IMR-90 (cell line): Measurements from ENCODE around the gene CORO7. TPM values are rescaled to one million over a fixed set of nuclear protein-coding genes. Genes with fewer than 3 reads are reported as not detected.
A peak's percentile ranks its signal among the peaks of the same experiment; 100 is the strongest.

ENCODE experiments used
- ATAC-seq: fragments of 200-7000 bp; cut with Tn5 transposase; 2 replicates; pipeline ENCODE4 v1.9.1; 2020; ENCODE audit warnings: low read depth, mild to moderate bottlenecking, moderate library complexity
- BruUV-seq: library from RNA; stranded (reverse); fragments of 400-500 nt; replicated peaks from 2 replicates; lab custom pipeline; 2021; lab: Mats Ljungman, UMichigan
- CTCF ChIA-PET: fragments of 300-600 bp; formaldehyde crosslinking; extraction: SDS; loops from one replicate; lab custom pipeline; 2021; ENCODE audit warnings: antibody characterized with exemption; lab: Yijun Ruan, JAX
- POLR2A ChIA-PET: fragments of 300-600 bp; sonication (Branson Sonifier 250); formaldehyde crosslinking; loops from one replicate; lab custom pipeline; 2022; ENCODE audit warnings: antibody characterized with exemption; ENCODE audit not compliant: unreplicated experiment; lab: Charles Lee
- DNase-seq: peaks from one replicate; pipeline ENCODE4 v3.0.0; 2013
- H2AFZ ChIP-seq: replicated peaks from 2 replicates; pipeline ENCODE3; 2013; ENCODE audit warnings: low read length, mild to moderate bottlenecking; ENCODE audit not compliant: poor library complexity
- H2AK5ac ChIP-seq: 2 replicates; pipeline ENCODE4 v1.6.1; 2013; ENCODE audit warnings: low read depth, low read length, inconsistent platforms
- H2AK9ac ChIP-seq: replicated peaks from 2 replicates; pipeline ENCODE3; 2013; ENCODE audit warnings: mild to moderate bottlenecking, low read depth, low read length, moderate library complexity; ENCODE audit not compliant: poor library complexity
- H2BK120ac ChIP-seq: 2 replicates; pipeline ENCODE4 v1.6.1; 2013; ENCODE audit warnings: low read depth, low read length, inconsistent platforms
- H2BK15ac ChIP-seq: 3 replicates; pipeline ENCODE4 v1.6.1; 2013; ENCODE audit warnings: low read depth, low read length, inconsistent platforms
- H2BK20ac ChIP-seq: 2 replicates; pipeline ENCODE4 v1.6.1; 2013; ENCODE audit warnings: low read depth, mild to moderate bottlenecking, inconsistent platforms, low read length, moderate library complexity
- H2BK5ac ChIP-seq: 2 replicates; pipeline ENCODE4 v1.6.1; 2013; ENCODE audit warnings: mild to moderate bottlenecking, low read depth, low read length, inconsistent platforms; ENCODE audit not compliant: poor library complexity, severe bottlenecking
- H3K14ac ChIP-seq: replicated peaks from 2 replicates; pipeline ENCODE4 v1.6.1; 2013; ENCODE audit warnings: low read depth, low read length, inconsistent platforms
- H3K18ac ChIP-seq: 2 replicates; pipeline ENCODE4 v1.6.1; 2013; ENCODE audit warnings: low read depth, low read length, control low read depth
- H3K23ac ChIP-seq: 2 replicates; pipeline ENCODE4 v1.6.1; 2013; ENCODE audit warnings: low read depth, low read length, inconsistent platforms
- H3K27ac ChIP-seq: 2 replicates; pipeline ENCODE4 v1.5.1; 2013; ENCODE audit warnings: mild to moderate bottlenecking, control low read depth, low read length; ENCODE audit not compliant: insufficient read depth
- H3K27me3 ChIP-seq: 2 replicates; pipeline ENCODE4 v1.6.1; 2013; ENCODE audit warnings: low read length; ENCODE audit not compliant: control insufficient read depth, insufficient read depth
- H3K36me3 ChIP-seq: 2 replicates; pipeline ENCODE4 v1.6.1; 2013; ENCODE audit warnings: low read length, mixed read lengths; ENCODE audit not compliant: control insufficient read depth, insufficient read depth
- H3K4ac ChIP-seq: 2 replicates; pipeline ENCODE4 v1.6.1; 2013; ENCODE audit warnings: low read depth, low read length, inconsistent platforms
- H3K4me1 ChIP-seq: 2 replicates; pipeline ENCODE4 v1.6.1; 2013; ENCODE audit warnings: low read length, mixed read lengths; ENCODE audit not compliant: control insufficient read depth, insufficient read depth
- H3K4me2 ChIP-seq: 2 replicates; pipeline ENCODE4 v1.6.1; 2013; ENCODE audit warnings: low read depth, mild to moderate bottlenecking, control low read depth, low read length, moderate library complexity
- H3K4me3 ChIP-seq: 2 replicates; pipeline ENCODE4 v1.5.1; 2013; ENCODE audit warnings: low read depth, mild to moderate bottlenecking, control low read depth, low read length, moderate library complexity; ENCODE audit not compliant: insufficient read depth
- H3K56ac ChIP-seq: 2 replicates; pipeline ENCODE4 v1.6.1; 2013; ENCODE audit warnings: low read length, inconsistent platforms; ENCODE audit not compliant: insufficient read depth; ENCODE audit errors: extremely low read depth
- H3K79me1 ChIP-seq, 2 experiments: 2 replicates each; pipeline ENCODE4 v1.6.1; 2013; ENCODE audit warnings: low read length in 2 of 2, inconsistent platforms in 1 of 2, low read depth in 1 of 2
- H3K9ac ChIP-seq: 2 replicates; pipeline ENCODE4 v1.6.1; 2013; ENCODE audit warnings: low read depth, low read length, control low read depth
- H3K9me1 ChIP-seq: 2 replicates; pipeline ENCODE4 v1.6.1; 2013; ENCODE audit warnings: low read length, inconsistent platforms; ENCODE audit not compliant: insufficient read depth
- H3K9me3 ChIP-seq: 2 replicates; pipeline ENCODE4 v1.6.1; 2013; ENCODE audit warnings: low read length; ENCODE audit not compliant: control insufficient read depth, insufficient read depth
- H4K20me1 ChIP-seq: 2 replicates; pipeline ENCODE4 v1.6.1; 2013; ENCODE audit warnings: low read length, inconsistent platforms; ENCODE audit not compliant: insufficient read depth
- H4K5ac ChIP-seq: 2 replicates; pipeline ENCODE4 v1.6.1; 2013; ENCODE audit warnings: mild to moderate bottlenecking, low read depth, low read length, control low read depth
- H4K8ac ChIP-seq, 2 experiments: 2 replicates each; pipeline ENCODE4 v1.6.1; 2013; ENCODE audit warnings: low read depth in 2 of 2, low read length in 2 of 2, control low read depth in 1 of 2, inconsistent platforms in 1 of 2
- H4K91ac ChIP-seq: 2 replicates; pipeline ENCODE4 v1.6.1; 2013; ENCODE audit warnings: low read depth, low read length, inconsistent platforms; ENCODE audit not compliant: insufficient read depth
- BHLHE40 ChIP-seq: fragments of 150-350 bp; IDR thresholded peaks from 2 replicates; pipeline ENCODE4 v1.6.1; 2016; ENCODE audit warnings: mild to moderate bottlenecking, low read depth, low read length
- CEBPB ChIP-seq: IDR thresholded peaks from 2 replicates; pipeline ENCODE4 v1.6.1; 2012; ENCODE audit warnings: low read depth, low read length, improper control_type of control experiment
- CHD1 ChIP-seq: IDR thresholded peaks from 2 replicates; pipeline ENCODE4 v1.6.1; 2012; ENCODE audit warnings: low read depth, low read length, improper control_type of control experiment
- CTCF ChIP-seq: conservative IDR thresholded peaks from 2 replicates; pipeline ENCODE4 v1.5.1; 2012; ENCODE audit warnings: mild to moderate bottlenecking, low read depth, low read length, improper control_type of control experiment
- FOS ChIP-seq: fragments of 150-350 bp; IDR thresholded peaks from 2 replicates; pipeline ENCODE4 v1.6.1; 2016; ENCODE audit warnings: low read depth, low read length
- MAFK ChIP-seq: IDR thresholded peaks from 2 replicates; pipeline ENCODE4 v1.6.1; 2012; ENCODE audit warnings: low read depth, low read length, improper control_type of control experiment
- MAZ ChIP-seq: IDR thresholded peaks from 2 replicates; pipeline ENCODE4 v1.6.1; 2012; ENCODE audit warnings: low read depth, mild to moderate bottlenecking, low read length, improper control_type of control experiment, moderate library complexity, borderline replicate concordance
- MXI1 ChIP-seq: IDR thresholded peaks from 2 replicates; pipeline ENCODE4 v1.6.1; 2012; ENCODE audit warnings: low read depth, mild to moderate bottlenecking, low read length, moderate library complexity, borderline replicate concordance
- POLR2A ChIP-seq: IDR thresholded peaks from 2 replicates; pipeline ENCODE4 v1.6.1; 2012; ENCODE audit warnings: mild to moderate bottlenecking, low read depth, low read length
- RAD21 ChIP-seq: IDR thresholded peaks from 2 replicates; pipeline ENCODE4 v1.6.1; 2012; ENCODE audit warnings: low read length, improper control_type of control experiment
- RFX5 ChIP-seq: IDR thresholded peaks from 2 replicates; pipeline ENCODE4 v1.8.0; 2012; ENCODE audit warnings: low read depth, mild to moderate bottlenecking, low read length, moderate library complexity
- SMC3 ChIP-seq: fragments of 150-350 bp; IDR thresholded peaks from 2 replicates; pipeline ENCODE4 v1.6.1; 2016; ENCODE audit warnings: low read depth, mild to moderate bottlenecking, antibody characterized with exemption, low read length, moderate library complexity
- WGBS, 2 experiments: methylation state at CpG; one replicate each; pipeline versions ENCODE4 v1.1.5 to v1.1.7; 2013; ENCODE audit warnings: missing lambda C conversion rate in 2 of 2; ENCODE audit not compliant: insufficient read length in 1 of 2; ENCODE audit errors: extremely low coverage in 2 of 2; 5-methylcytosine and 5-hydroxymethylcytosine counted together
- dilution Hi-C: fragments of 300-500 bp; cut with HindIII; formaldehyde crosslinking; loops from one replicate; pipeline ENCODE4 v1.14.3; 2018; ENCODE audit warnings: low sequenced_read_pairs; ENCODE audit not compliant: unreplicated experiment
- in situ Hi-C: fragments of 300-500 bp; cut with MboI; formaldehyde crosslinking; loops from 3 replicates; pipeline ENCODE4 v1.14.3; 2019; ENCODE audit warnings: low sequenced_read_pairs, inconsistent platforms, mixed read lengths
- intact Hi-C: fragments of 100-400 bp; cut with micrococcal nuclease; formaldehyde crosslinking; loops from 2 replicates; pipeline ENCODE4 v1.10.0; 2022
- polyA plus RNA-seq, 3 experiments: library from polyadenylated mRNA; depleted of rRNA; stranded (reverse); fragments of >200 nt; gene quantifications; 2 replicates each; pipeline ENCODE4 v1.2.3, GENCODE V29; 2012; ENCODE audit warnings: low replicate concordance in 1 of 3
- total RNA-seq: library from RNA; depleted of rRNA; stranded (reverse); fragments of >200 nt; gene quantifications from 2 replicates; pipeline ENCODE4 v1.2.3, GENCODE V29; 2012
- TF ChIP-seq, protein P1 (sequence below): fragments of 150-350 bp; IDR thresholded peaks from 2 replicates; pipeline ENCODE4 v1.6.1; 2017; ENCODE audit warnings: mild to moderate bottlenecking, antibody characterized with exemption, low read length, low read depth
- TF ChIP-seq, protein P2 (sequence below): fragments of 150-350 bp; IDR thresholded peaks from 2 replicates; pipeline ENCODE4 v1.6.1; 2016; ENCODE audit warnings: low read depth, mild to moderate bottlenecking, low read length, moderate library complexity, borderline replicate concordance

CORO7 gene
- total and polyA plus RNA-seq, 2 of the 4 experiments (the other 2 are of a cell fraction), result 6.3 to 26.7 TPM

- intact Hi-C loops, result no loop called here
These were observed 61.6 kb downstream of the CORO7 start for GRCh38 chr16:4354512-4355409.

More at GRCh38 chr16:4354512-4355409, 61.6 kb downstream of the CORO7 start:
- H3K14ac ChIP-seq, result no peak overlapping the region
- no peak overlapping the region for H4K5ac ChIP-seq
- H3K56ac ChIP-seq, result no peak overlapping the region
- DNase-seq, result no peak
- H3K4ac ChIP-seq, result no peak overlapping the region
- no peak overlapping the region for H4K91ac ChIP-seq
- no peak overlapping the region for H4K8ac ChIP-seq
- H3K36me3 ChIP-seq, result no peaks in the 10 kb centered on the region; the same call in 1 of the 2 replicates
- H3K27ac ChIP-seq, result no peak overlapping the region
- no peak overlapping the region for H2BK5ac ChIP-seq
- peak overlapping the region; percentile 43 for H2AFZ ChIP-seq
- peaks cover 11% of the 10 kb centered on the region; the same call in 1 of the 2 replicates for H4K20me1 ChIP-seq
- no peak overlapping the region for H3K4me3 ChIP-seq
- CTCF ChIA-PET, result interaction anchor here (1.6 kb wide), 1 partner anchor 49 kb away, joined by 3 read pairs; no protein-coding TSS in a partner anchor
- no peak for TF ChIP-seq CTCF
- no peak for TF ChIP-seq CEBPB
- TF ChIP-seq FOS, result no peak
- no peak for TF ChIP-seq POLR2A
- TF ChIP-seq, protein P1, sequence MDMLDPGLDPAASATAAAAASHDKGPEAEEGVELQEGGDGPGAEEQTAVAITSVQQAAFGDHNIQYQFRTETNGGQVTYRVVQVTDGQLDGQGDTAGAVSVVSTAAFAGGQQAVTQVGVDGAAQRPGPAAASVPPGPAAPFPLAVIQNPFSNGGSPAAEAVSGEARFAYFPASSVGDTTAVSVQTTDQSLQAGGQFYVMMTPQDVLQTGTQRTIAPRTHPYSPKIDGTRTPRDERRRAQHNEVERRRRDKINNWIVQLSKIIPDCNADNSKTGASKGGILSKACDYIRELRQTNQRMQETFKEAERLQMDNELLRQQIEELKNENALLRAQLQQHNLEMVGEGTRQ, result no peak
- no peak for TF ChIP-seq RAD21
- no peak for TF ChIP-seq CHD1
- TF ChIP-seq, protein P2, sequence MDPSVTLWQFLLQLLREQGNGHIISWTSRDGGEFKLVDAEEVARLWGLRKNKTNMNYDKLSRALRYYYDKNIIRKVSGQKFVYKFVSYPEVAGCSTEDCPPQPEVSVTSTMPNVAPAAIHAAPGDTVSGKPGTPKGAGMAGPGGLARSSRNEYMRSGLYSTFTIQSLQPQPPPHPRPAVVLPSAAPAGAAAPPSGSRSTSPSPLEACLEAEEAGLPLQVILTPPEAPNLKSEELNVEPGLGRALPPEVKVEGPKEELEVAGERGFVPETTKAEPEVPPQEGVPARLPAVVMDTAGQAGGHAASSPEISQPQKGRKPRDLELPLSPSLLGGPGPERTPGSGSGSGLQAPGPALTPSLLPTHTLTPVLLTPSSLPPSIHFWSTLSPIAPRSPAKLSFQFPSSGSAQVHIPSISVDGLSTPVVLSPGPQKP, result no peak
- TF ChIP-seq MXI1, result no peak
- no peak for TF ChIP-seq BHLHE40
- TF ChIP-seq SMC3, result no peak
- TF ChIP-seq MAZ, result no peak
- no peak for TF ChIP-seq RFX5
- no peak for TF ChIP-seq MAFK
- no peak for ATAC-seq
- dilution Hi-C loops, result no loop called here
- H2BK120ac ChIP-seq, result no peak overlapping the region
- BruUV-seq, result no TSS peak
- in situ Hi-C loops, result no loop called here
- POLR2A ChIA-PET, result no interaction called here
- H2BK15ac ChIP-seq, result no peak overlapping the region
- no peak overlapping the region for H3K18ac ChIP-seq
- peaks cover 3 to 11% of the 10 kb centered on the region in 2 experiments; a peak in 3 of 4 replicates for H3K79me1 ChIP-seq
- no peaks in the 10 kb centered on the region for H3K27me3 ChIP-seq
- no peaks in the 10 kb centered on the region for H3K9me3 ChIP-seq
- no peak overlapping the region for H3K4me2 ChIP-seq
- H2BK20ac ChIP-seq, result no peak overlapping the region
- 84% methylated on average over 5 of the region's 20 CpGs; no CpG with 5 or more reads in 1 of the 2 experiments for WGBS, 2 experiments
- H3K4me1 ChIP-seq, result peaks cover 5% of the 10 kb centered on the region
- H3K9me1 ChIP-seq, result 0 out of 2 replicates have a peak, but pooled peaks cover 8% of the 10 kb centered on the region
- H3K23ac ChIP-seq, result no peak overlapping the region
- H3K9ac ChIP-seq, result no peak overlapping the region
- no peak overlapping the region for H2AK9ac ChIP-seq
- peak overlapping the region; percentile 50; the same call in 1 of the 2 replicates for H2AK5ac ChIP-seq
